Right forelimb (tissue), 1 donor: ENCODE data around the gene ENTPD3.

Experiments
- DNase-seq: peaks from one replicate; pipeline ENCODE4 v3.0.0-alpha.2; 2018

ENTPD3 gene

DNA sequence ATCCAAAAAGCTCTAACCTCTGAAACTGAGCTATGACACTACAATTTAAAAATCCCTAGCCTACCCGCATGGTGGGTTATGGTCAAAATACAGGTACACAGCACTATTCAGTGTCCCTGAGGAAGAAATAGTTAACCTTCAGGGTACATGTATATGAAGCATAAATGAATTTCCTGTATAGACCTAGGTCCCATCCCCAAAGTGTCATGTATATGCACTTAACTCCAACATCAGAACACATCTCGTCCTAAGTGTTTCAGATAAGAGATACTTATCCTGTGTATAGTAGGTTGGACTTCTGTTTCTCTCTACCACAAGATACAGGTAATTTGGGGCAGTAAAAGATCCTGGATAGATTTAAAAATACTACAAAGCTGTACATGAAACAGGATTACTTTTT, 76.6 kb downstream of the ENTPD3 start:
- DNase-seq = no peak

DNA sequence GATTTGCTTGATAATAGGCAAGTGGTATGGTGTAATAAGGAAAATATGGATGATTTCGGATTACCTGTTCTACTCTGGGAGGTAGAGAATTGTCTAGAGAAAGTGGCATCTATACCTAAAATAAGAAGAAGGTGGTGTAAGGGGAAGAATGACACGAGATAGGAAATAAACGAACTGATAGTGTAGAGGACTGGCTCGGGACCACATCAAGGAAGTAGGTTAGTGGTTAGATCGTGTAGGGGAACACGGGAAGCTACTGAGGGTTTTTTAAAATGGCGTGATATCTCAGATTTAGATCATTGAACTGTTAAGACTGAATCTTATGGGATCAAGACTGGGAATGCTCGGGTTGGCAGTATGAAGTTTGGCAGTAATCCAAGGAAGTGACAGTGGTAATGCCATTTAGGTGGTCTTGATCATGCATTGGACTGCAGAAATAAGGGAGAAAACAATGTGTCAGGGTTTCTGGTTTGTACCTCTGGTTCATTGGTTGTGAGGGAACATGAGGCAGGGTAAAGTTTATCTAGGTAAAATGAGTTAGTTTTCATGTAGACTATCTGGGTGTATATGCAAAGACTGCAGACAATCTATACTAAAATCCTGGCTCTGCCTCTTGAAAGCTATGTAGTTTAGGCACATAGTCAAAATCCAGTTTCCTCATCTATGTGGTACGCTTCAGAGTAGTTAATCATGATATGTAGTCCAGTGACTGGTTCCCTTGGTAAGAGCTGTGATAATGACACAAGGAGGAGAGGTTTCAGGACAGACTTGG, 77.5 kb downstream of the ENTPD3 start:
- DNase-seq = no peak

DNA sequence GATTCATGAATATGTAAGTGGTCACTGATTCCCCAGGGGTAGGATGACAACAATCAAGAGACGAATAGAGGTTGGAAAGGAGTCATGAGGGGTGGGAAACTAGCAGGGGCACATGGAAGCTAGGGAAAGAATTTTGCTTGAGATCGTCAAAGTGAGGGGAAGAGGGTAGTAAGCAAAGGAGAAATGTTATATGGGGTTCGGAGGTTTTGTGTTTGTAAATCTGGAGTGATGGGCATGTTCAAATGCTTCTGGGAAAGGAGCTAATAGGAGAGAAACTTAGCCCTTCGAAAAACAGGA, 78.1 kb downstream of the ENTPD3 start:
- DNase-seq = no peak

DNA sequence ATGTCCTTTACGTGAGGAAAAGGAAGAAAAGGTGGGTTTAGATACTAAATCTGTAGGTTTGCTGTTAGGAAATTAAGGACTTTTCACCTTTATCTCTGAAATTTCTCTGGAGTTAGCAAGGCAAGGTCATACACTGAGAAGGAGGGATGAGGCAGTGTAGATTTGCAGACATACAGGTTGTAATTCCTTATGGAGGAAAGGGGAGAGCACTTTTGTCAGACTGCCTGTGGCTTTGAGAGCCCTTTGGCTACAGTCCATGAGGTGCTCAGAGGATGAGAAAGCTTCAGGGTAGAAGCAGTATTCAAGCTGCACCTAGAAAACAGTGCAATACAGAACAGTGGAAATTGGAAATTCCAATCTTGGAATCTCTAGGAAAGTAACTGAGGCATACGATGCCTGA, 78.5 kb downstream of the ENTPD3 start:
- no peak for DNase-seq

- no peak for DNase-seq
Measured at GRCh38 chr3:40468018-40468417, 81.0 kb downstream of the ENTPD3 start.

- no peak for DNase-seq
Measured at GRCh38 chr3:40470701-40471100, 83.7 kb downstream of the ENTPD3 start.

DNA sequence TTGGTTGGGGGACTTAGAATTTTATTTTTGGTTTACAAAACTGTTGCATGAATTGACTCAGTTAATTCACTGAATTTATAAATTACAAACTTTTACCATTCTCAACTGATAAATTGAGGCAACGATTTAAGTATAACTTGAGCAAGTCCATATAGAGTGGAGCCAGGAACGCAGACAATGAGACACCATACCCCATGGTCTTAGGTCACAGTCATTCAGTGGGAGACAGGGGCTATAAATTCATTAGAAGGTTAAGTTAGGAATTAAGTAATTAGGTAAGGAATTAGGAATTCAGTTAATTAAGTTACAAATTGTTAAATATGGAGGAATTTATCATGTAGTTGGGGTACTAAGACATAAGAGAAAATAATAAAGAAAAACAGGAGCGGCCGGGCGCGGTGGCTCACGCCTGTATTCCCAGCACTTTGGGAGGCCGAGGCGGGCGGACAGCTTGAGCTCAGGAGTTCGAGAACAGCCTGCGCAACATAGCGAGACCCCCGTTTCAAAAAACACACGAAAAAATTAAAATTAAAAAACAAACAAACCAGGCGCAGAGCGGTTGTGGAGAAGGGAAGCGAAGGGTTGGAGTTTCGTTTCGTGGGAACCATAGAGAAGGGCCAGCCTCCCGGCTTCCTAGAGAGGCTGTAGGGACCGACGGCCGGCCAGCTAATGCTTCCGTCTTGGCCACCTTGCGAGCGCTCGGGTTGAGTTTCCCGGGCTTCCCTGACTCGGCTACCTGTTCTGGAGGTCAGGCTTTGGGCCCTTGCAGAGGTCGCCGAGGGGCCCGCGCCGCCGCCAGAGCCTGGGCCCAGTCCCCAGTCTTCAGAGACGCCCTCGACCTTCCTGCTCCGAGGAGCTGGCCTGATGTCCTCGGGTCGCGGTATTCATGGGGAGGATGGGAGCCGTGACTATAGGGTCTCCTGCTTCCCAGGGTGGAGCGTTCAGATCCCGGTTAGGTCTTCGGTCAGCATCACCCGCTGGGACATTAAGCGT, 89.8 kb downstream of the ENTPD3 start, which contains the start of gene ZNF619:
Gene ZNF619, plus strand, starts transcription at position 645 of the 993 bp plus-strand sequence. CDS start 858 bp downstream, outside the sequence.
- DNase-seq = peak; percentile 86

- DNase-seq = peak; percentile 28
Measured at GRCh38 chr3:40477666-40478065, 90.7 kb downstream of the ENTPD3 start.
